C1 segment of cervical spinal cord (tissue), 14 donors: ENCODE measurements around the gene TAS1R2.
"Not testable (repeated sequence)": the region's sequence is repeated elsewhere in the genome, so short reads cannot be mapped to it uniquely, and the experiment has no call there.

Source experiments
- DNase-seq, 14 donors: peaks; one replicate each; lab custom pipeline; 2025; lab: John Stamatoyannopoulos, UW

Gene TAS1R2

DNA sequence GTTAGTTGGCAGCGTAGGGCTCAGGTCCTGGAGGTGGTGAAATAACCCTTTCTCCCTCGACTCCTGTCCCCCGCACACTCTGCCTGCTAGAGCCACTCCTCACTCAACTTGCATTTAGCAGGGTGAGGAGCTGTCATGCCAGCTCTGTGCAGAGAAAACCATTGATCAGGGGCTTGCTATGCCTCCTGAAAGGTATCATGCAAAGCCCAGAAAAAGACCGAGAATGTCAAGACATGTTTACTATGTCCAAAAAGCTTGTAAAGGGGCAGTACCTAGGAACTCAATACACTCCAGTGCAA lies 24.9 kb upstream of the TAS1R2 start:
- no peak for DNase-seq

DNA sequence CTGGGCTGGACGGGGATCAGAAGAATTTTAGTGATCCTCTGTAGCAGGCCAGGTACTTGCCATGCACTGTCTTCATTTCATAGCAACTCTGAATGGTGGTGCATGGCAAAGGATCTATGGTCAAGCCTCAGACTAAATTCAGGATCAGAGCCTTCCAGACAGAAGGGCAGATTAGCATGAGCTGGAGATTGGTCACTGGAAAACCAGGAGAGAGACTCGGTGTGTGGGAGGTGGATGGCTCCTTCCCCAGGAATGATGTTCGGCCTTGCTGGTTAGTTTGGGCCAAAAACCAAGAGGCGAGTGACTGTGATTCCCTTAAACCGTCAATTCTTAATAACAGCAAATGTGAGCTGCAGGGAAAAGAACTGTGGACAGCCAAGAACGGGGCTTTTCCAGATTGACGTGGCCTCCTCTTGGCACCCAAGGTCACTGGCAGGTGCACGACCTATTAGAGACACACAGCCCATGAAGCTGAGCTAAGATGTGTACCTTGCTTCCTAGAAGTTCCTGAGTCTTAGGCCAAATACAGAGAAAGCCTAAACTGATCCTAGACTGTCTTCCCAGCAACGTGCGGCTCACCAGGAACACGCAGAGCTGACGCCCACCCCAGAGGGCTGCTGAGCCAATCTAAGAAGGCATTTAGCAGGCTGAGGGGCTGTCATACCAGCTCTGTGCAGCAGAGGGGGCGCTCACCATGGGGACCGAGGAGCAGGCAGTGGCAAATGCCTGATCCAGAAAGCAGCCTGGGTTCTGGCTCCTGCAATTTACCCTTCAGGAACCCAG lies 24.4 kb upstream of the TAS1R2 start:
- peak in 11 of 14 donors; percentile 23 to 69 (median 34) for DNase-seq

DNA sequence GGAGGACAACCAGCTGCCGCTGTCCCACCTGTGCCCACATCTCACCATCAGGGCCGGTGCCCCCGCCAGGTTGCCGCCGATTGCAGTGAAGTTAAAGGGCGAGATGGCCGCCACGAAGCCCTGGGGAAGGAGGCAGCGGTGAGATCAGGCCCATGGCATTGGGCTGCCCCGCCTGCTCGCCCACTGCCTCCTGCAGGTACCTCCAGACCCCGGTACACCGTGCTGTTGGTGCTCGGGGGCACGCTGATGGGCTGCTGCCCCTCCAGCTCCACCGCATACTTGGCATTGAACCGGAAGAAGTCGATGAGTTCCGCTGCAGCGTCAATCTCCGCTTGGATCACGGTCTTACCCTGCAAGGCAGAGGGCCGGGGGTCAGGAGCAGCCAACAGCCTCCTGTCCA lies 23.6 kb upstream of the TAS1R2 start:
- no peak for DNase-seq

DNA sequence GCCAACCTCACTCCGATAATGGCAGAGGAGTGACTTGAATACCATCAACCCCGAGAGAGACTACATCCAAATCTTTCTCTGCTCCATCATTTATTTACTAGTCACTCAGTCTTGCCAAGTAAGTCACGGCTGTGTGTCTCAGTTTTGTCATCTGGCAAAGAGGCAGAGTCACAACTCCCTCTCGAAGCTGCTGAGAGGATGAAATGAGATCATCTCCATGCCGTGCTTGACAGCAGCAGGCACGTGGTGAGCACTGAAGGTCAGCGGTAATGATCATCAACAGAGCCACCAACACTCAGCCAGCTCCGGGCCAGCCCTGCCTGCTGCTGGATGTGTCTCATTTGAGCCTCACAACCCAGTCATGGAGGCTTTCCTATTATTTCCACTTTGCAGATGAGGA lies 23.0 kb upstream of the TAS1R2 start:
- DNase-seq: peak in 3 of 14 donors; percentile 6 to 43 (median 19)

DNA sequence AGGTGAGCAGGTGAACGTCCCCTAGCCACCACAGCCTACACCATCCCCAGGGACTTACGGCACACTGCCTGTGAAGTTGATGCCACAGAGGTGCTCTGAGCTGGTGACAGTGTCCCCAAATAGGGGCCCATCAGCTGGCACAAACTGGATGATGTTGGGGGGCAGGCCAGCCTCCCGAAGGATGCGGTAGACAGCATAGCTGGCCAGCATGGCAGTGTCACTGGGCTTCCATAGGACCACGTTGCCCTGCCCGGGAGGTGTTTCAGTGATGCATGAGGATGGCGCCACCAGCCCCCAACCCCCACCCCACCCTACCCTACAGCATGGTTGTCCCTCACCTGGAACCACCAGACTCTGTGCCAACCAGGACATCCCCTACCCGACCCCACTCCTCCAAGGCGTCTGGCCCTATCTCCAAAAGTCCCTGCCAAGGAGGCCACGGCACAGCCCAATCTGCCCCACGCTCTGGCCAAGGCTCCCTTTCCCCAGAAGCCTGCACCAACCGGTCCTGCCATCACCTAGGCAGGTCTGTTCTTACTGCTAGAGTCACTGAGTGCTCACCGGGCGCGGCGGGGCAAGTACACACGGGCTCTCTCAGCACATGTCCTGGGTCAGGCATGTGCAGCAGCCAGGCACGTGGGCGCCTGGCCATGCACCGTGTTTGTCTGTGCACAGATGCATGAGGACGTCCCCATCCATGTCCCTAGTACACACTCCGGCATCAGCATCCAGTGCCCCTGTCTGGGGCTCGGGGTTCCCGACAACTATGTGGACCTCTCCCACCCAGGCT lies 22.4 kb upstream of the TAS1R2 start:
- DNase-seq: peak in 1 of 14 donors; percentile 12

DNA sequence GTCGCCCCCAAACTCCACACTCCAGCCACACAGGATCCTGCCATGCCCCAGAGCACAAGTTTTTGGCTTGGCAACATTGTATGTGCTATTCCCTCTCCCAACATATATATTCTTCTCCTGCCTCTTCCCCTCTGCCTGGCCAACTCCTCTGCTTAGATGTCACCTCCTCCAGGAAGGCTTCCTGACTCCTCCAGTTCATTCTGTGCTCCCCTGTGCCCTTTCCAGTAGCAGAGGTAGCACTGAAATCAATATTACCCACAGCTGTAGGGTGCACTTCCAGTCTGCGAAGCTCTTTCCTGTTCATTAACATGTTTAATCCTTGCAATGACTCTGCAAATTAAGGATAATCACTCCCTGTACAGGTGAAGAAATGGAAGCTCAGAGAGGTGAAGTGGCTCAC lies 21.7 kb upstream of the TAS1R2 start:
- DNase-seq: no peak

DNA sequence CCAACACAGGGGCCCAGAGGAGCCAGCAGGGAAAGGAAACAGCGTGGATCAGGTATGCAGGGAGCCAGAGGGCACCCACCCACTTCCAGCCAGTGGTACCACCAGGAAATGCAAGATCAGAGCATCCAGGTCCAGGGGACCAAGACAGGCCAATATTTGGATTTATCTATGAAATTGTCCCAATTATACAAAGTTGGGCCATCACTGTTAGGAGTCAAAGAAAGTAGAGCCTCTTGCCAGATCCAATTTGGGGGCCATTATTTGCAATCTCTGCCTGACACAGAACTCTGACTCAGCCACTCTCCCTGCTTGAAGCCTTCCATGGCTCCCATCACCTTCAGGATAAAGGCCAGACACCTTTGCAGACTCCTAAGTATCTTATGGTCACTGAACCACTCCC lies 21.1 kb upstream of the TAS1R2 start:
- no peak for DNase-seq

DNA sequence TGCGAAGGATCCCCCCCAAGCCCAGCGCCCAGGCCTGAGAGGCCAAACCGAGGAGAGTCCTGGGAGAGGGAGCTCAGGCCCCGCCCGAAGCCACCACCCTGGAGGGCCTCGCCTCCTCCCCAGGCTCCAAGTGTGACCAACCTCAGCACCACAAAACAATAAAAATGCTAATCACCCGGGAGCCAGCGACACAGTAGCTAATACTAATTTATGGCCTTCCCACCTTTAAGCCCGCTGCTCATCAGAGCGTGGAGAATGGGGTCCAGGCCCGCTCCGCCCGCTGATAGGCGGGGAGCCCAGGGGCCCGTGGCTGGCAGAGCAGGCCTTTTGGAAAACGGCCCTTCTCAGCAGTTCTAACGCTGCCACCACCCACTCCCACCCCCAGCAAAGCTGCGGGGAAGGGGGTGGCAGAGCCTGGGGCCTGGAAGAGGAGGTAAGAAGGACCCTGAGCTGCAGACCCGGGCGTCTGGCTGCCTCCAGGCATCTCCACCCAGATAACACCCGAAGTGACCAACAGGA lies 20.4 kb upstream of the TAS1R2 start:
- no peak for DNase-seq

DNA sequence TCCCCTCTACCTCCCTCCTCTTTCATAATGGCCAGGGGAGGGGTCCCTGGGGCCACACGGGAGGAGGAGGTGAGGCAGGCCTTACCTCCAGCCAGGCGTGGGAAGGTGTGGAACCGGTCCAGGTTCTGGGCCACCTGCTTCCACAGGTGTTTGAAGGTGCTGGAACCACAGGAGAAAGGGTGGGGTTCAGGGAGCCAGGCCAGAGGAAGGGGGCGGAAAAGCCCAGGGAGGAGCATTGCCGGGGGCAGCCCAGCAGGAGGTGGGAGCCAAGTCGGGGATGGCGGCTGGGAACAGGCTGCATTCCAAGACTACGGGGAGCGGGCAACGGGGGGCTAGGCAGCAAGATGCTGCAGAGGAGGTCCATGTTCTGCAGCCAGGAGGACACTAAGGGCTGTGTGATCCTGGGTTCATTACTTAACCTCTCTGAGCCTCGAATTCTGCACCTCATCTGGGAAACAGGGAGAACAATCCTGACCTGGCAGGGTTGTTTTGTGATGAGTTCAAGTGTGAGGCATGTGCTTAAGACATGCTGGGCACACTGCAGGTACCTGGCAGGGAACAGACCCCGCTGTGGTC lies 19.8 kb upstream of the TAS1R2 start:
- DNase-seq: no peak

DNA sequence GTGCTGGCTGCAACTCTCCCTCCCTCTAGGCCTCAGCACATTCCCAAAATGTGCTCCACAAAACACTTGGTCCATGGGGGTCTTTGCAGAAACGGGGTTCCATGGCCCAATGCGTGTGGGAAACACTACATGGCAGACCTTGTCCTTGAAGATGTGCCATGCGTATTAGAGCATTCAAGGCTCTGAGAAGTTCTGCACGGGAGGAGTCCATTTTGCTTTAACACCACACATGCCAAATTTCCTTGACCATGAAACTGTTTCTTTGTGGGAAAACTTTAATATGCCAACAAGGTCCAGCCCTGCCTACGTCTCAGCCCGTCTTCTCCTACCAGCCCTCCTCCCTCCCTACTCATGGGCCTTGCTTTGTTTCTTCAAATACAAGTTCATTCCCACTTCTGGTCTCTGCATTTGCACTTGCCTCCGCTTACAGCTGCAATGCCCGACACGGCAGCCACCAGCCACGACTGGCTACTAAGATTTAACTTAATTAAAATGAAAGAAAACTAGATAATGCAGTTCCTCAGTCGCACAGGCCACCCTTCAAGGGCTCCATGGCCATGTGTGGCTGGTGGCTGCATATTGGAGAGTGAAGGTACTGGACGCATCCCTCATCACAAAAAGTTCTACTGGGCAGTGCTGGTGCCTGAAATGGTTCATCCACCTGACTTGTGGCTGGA lies 19.2 kb upstream of the TAS1R2 start:
- no peak for DNase-seq

DNA sequence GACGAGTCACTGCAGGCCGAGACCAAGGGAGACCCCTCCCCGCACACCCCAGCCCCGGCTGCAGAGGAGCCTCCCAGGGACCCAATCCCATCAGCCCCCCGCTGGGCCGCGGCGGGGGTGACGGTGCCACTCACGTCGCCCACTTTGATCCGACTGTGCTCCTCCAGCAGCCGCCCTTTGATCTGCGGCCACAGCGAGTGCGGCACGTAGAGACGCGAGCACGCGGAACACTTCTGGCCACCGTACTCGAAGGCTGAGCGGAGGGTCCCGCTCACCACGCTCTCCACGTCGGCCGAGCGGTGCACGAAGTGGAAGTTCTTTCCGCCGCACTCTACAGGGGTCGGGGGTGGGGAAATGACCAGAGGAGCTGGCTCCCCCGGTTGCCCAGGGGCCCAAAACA lies 17.8 kb upstream of the TAS1R2 start:
- DNase-seq: no peak

DNA sequence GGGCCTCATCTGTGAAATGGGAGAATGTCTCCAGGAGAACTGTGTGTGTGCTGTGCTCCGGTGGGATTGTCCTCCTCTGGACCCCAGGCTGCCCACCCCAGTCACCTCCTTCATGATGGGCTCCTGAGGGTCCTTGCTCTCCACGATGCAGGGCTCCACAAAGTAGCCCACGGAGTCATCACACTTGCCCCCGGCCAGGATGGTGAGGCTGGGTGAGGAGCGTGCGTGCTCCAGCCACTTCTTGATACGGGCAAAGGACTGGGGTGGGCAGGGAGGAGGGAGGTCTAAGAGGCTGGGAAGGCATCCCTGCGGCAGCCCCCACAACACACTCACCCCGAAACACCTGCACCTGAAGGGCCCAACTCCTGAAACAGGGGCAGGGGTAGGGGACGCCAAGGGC lies 16.8 kb upstream of the TAS1R2 start:
- DNase-seq: no peak

DNA sequence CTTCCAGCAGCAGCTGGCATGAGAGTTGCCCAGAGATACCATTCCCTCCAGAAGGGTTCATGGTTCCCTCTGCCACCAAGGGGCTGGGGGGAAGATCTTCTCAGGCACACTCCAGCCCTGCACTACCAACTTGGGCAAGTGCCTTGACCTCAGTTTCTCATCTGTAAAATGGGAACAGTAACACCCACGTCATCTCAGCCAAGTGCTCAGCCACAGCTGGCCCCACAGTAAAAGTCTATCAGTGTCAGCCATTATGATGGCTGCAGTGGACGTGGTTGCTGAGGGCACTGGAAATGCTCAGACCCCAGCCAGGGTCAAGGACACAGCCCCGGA lies 16.3 kb upstream of the TAS1R2 start:
- DNase-seq: no peak

DNA sequence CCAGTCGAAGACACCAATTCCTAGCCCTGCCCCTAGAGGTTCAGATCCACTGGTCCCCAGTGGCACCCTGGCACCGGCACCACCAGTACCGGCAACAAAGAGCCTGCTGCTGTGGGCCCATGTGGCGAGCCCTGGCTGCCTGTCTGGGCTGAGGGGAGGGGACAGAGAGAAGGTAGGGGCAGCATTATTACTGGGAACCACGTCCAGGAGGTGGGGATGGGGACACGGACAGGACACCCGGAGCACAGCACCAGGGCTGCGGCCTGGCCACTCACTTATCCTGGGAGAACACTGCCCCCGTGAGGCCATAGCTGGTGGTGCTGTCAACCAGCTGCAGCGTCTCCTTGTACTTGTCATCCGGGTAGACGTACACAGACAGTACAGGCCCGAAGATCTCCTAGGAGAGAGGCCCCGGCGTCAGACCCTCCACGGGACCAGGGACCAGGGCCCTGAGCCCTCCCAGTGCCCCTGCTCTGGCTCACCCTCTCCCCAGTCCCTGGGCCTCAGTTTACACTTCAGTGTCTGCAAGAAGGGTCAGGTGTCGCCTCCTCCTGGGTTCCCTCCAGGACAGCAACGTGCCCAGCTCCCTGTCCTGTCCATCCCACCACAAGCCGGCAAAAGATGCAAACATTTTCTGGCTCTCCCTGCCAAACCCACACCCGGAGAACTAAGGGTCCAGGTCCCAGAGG lies 15.8 kb upstream of the TAS1R2 start:
- peak in 13 of 14 donors; percentile 14 to 76 (median 44) for DNase-seq

DNA sequence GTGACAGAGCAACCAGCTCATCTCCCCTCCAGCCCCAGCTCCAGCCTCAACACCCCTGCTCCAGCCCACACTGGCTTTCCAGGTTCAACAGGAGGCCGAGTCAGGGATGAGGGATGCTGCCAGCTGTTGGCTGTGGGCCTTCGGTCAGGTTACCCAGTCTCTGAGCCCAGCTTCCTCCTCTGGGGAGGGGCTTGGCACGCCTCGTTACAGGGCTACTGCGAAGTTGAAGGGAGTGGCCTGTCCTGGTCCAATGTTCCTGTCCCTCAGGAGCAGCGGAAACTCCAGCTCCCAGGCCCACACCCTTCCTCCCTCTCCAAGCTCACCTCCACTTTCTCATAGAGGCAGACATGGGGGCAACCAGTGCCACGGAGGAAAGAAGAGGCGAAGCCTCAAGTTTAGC lies 15.1 kb upstream of the TAS1R2 start:
- DNase-seq: no peak

DNA sequence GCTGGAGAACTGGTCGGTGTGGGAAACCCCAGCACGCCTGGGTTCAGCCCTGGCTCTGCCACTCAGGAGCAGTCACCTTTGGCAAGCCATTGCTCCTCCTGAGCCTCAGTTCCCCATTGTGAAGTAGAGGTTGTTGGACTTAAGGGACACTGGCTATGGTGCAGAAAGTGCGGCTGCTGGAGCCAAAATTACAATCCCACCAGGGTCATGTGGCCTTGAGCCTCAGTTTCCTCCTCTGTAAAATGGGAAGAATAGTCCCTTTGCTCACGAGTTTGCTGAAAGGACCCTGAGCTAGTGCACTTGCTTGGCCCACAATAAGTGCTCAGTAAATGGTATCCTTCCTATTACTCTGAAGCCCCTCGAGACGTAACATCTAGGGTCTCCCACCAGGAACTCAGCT lies 14.6 kb upstream of the TAS1R2 start:
- no peak for DNase-seq

DNA sequence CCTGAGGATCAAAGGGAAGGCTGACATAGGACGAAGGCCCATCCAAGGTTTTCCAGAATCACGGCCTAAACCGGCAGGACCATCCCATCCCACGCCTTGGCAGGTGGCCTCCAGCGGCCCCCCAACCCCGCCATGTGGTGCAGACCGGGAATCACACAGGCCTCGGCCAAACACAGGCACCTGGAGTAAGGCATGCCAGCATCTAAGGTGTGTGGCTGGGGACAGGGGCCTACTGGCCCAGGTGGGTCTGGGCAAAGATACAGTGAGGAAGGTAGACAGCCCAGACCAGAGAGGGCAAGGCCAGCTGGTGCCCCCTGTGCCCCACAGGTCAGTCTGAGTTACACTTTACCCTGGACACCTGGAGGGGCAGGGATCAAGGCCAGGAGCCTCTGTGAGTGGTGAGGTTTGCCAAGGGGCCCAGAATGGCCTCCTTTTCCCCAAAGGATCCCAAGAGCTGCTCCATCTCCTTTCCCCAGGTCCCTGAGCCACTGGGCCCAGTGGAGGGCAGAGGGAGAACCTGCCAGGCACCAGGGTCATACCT lies 12.7 kb upstream of the TAS1R2 start:
- DNase-seq: no peak

DNA sequence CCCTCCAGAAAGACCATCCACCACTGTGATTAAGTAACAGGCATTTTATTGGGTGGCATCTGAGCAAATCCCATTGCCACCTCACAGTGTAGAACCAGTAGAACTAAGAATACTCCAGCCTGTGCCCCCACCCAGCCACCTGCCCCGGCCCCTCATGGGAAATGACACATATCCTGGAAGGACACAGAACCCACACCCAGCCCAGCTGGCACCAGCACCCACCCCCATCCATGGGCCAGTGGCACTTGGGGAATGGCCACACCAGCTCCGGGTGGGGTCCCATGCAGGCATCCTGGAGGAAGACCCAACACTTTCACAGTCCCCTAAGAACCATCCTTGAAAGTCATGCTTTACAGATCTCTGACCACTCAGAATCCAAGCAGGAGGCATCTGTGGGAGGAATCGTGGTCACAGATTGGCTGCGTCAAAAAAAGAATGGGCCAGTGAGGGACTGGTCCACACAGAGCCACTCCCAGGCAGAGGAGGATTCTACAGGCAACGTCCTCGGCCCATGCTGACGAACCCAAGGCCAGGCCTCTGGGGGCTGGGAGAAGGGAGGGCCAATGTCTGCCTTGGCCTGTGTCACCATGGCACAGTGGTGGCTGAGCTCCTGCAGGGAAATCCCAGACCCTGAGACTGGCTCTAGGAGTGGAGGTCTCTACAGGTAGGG lies 12.1 kb upstream of the TAS1R2 start:
- DNase-seq: no peak

DNA sequence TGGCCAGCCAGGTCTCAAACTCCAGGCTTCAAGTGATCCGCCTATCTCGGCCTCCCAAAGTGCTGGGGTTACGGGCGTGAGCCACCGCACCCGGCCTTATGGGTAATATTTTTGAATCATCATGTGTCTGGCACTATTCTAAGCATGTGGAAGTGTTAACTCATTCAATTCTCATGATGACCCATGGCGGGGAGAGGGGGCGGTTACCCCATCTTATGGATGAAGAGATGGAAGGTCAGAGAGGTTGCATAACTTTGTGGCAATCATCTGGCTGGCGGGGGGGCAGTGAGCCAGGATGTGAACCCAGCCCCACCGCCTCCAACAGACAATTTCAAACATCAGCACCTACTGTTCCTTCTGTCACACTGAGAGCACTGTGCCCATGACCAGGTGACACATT lies 11.5 kb upstream of the TAS1R2 start:
- DNase-seq: no peak

DNA sequence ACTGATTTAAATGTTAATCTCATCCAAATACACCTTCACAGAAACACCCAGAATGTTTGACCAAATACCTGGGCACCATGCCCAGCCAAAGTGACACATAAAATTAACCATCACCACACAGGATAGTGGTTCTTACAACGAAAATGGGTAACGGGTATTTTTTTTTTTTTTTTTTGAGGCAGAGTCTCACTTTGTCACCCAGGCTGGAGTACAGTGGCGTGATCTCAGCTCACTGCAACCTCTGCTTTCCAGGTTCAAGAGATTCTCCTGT lies 11.1 kb upstream of the TAS1R2 start:
- not testable (repeated sequence) for DNase-seq
